Retinal pigment epithelial cell (primary cell): ENCODE data around the gene ZNF264.

Source experiments
- DNase-seq: peaks from one replicate; pipeline ENCODE4 v3.0.0-alpha.2; 2010; ENCODE audit warnings: low read depth
- H3K4me3 ChIP-seq: 2 replicates; pipeline ENCODE4 v1.5.1; 2011; ENCODE audit warnings: mild to moderate bottlenecking, low read length, control low read depth, moderate library complexity
- CTCF ChIP-seq: conservative IDR thresholded peaks from 2 replicates; pipeline ENCODE4 v1.5.1; 2011; ENCODE audit warnings: low read depth, low read length, control low read depth, inconsistent platforms

ZNF264 gene

GRCh38 chr19:57191141-57192076 lies at the start of gene ZNF264:
Gene ZNF264 (plus strand): TSS chr19:57191500. CDS start chr19:57191914, 414 bp downstream.
- DNase-seq = peak; percentile 56
- peak within 1 kb of the TSS; percentile 91 for H3K4me3 ChIP-seq
- TF ChIP-seq CTCF = no peak

- no peak for TF ChIP-seq CTCF
- no peak overlapping the region for H3K4me3 ChIP-seq
- DNase-seq = no peak
These were observed 49.6 kb upstream of the ZNF264 start for GRCh38 chr19:57141699-57142098.

- no peak for TF ChIP-seq CTCF
- DNase-seq = no peak
These were observed 38.4 kb upstream of the ZNF264 start for GRCh38 chr19:57152921-57153320.

GRCh38 chr19:57161985-57162539 lies 29.2 kb upstream of the ZNF264 start:
- no peak for DNase-seq
- no peak overlapping the region for H3K4me3 ChIP-seq
- no peak for TF ChIP-seq CTCF

More at GRCh38 chr19:57152921-57153320, 38.4 kb upstream of the ZNF264 start:
- H3K4me3 ChIP-seq = no peak overlapping the region

GRCh38 chr19:57165846-57166245 lies 25.5 kb upstream of the ZNF264 start:
- no peak overlapping the region for H3K4me3 ChIP-seq
- TF ChIP-seq CTCF = no peak
- DNase-seq = no peak

GRCh38 chr19:57167385-57167784 lies 23.9 kb upstream of the ZNF264 start, which contains the start of gene DUXA:
Gene DUXA (minus strand): TSS chr19:57167485. CDS start chr19:57167443, 42 bp downstream.
- no peak within 1 kb of the TSS for H3K4me3 ChIP-seq
- no peak for TF ChIP-seq CTCF
- DNase-seq = no peak
